Activated effector memory CD4-positive, alpha-beta T cell treated with Interleukin-2 at 50 U/mL for 16 hours (primary cell): ENCODE measurements around the gene ELF4.
A peak's percentile ranks its signal among the peaks of the same experiment; 100 is the strongest.

Source experiments
- DNase-seq: peaks from one replicate; pipeline ENCODE4 v3.0.0-alpha.2; 2020

ELF4 gene

GRCh38 chrX:130111220-130112154 lies 1.2 kb upstream of the ELF4 start:
- no peak for DNase-seq

- no peak for DNase-seq
These were observed 593 bp downstream of the ELF4 start for GRCh38 chrX:130109429-130110378.

- DNase-seq = no peak
These were observed 1.5 kb downstream of the ELF4 start for GRCh38 chrX:130108647-130109428.

GRCh38 chrX:130106071-130106470 lies 4.2 kb downstream of the ELF4 start:
- no peak for DNase-seq

GRCh38 chrX:130105244-130105643 lies 5.1 kb downstream of the ELF4 start:
- no peak for DNase-seq

GRCh38 chrX:130103605-130104004 lies 6.7 kb downstream of the ELF4 start:
- no peak for DNase-seq

GRCh38 chrX:130100180-130100579 lies 10.1 kb downstream of the ELF4 start:
- DNase-seq = no peak

GRCh38 chrX:130098210-130098552 lies 12.1 kb downstream of the ELF4 start:
- no peak for DNase-seq

- DNase-seq = peak; percentile 33
These were observed 12.6 kb downstream of the ELF4 start for GRCh38 chrX:130097507-130098209.

- DNase-seq = no peak
These were observed 14.9 kb downstream of the ELF4 start for GRCh38 chrX:130095249-130096030.

GRCh38 chrX:130094696-130095095 lies 15.6 kb downstream of the ELF4 start:
- no peak for DNase-seq

GRCh38 chrX:130093271-130093670 lies 17.0 kb downstream of the ELF4 start:
- no peak for DNase-seq

GRCh38 chrX:130091980-130092522 lies 18.2 kb downstream of the ELF4 start:
- peak; percentile 85 for DNase-seq

- no peak for DNase-seq
These were observed 19.9 kb downstream of the ELF4 start for GRCh38 chrX:130090364-130090763.

- DNase-seq = peak; percentile 56
These were observed 23.7 kb downstream of the ELF4 start for GRCh38 chrX:130086447-130087206.

GRCh38 chrX:130085551-130086446 lies 24.5 kb downstream of the ELF4 start:
- no peak for DNase-seq

GRCh38 chrX:130084631-130085237 lies 25.6 kb downstream of the ELF4 start:
- no peak for DNase-seq

- no peak for DNase-seq
These were observed 26.5 kb downstream of the ELF4 start for GRCh38 chrX:130083656-130084382.
